ENCODE data around the gene EYA3.

The EYA3 gene

DNA sequence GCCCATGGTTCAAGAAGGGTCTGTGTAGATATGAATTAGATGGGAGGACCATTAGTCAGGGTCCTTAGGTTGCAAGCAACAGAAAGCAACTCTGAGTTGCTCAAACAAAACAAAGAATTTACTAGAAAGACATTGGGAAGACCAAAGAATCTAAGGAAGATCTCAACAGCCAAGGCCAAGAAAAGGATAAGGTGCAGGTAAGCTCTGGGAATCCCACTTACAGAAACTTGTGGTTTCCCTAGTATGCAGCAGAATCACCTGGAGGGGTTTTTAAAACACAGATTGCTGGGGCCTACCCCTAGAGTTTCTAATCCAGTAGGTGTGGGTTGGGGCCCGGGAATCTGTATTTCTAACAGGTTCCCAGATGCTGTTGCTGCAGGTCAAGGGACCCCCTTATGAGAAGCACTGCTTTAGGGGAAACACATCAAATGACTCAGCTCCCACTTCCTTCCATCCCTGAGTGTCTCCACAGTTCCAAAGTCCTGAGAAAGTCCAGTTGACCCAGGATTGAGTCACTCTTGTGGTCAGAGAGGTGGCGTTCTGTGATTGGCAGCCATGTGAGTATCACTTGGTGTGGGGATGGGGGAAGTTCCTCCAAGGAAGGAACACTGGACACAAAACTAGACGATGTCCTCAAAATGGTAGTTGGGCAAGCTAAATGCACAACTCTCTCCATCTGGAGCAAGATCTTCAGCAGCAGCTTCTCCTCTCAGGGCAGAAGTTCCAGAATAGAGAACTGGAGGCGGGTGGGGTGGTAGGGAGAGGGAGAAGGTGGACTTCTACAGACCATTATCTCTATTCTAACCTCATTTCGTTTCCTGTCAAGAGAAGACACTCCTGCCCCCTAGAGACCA lies 24.2 kb upstream of the EYA3 start:
- DNase-seq = peak; percentile 99

DNA sequence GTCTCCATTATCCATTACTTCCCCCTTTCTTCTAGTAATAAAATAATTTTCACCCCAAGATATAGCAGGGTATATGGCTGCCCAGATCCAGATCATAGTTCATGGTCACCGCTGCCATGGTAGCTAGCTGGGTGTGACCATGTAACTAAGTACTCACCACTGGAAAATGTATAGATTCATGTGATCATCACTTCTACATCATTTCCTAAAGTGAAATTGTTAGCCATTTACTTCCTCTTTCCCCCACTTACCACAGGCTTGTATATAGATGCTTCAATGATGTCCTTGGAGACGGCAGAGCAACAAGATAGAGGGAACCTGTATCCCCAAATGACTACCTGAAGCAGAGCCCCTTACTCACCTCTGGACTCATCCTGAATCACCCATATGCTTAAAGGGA lies 22.7 kb upstream of the EYA3 start:
- peak; percentile 98 for DNase-seq

DNA sequence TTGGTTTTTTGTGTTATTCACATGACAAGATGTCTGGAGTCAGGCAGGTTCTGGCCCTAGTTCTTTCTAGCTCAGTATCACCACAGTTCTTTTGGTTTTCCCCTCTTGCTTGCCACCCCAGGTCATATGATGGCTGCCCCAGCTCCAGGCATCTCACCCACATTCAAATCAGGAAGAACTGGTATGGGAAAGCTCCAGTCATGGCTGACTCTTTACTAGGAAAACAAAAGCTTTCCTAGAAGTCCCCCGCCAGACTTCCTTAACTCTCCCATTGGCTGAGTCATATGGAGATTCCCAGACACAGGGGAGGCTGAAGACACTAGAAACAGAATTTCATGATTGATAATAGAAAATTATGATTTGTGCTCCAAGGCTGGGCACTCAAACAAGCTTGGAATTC lies 22.1 kb upstream of the EYA3 start:
- DNase-seq = peak; percentile 89

DNA sequence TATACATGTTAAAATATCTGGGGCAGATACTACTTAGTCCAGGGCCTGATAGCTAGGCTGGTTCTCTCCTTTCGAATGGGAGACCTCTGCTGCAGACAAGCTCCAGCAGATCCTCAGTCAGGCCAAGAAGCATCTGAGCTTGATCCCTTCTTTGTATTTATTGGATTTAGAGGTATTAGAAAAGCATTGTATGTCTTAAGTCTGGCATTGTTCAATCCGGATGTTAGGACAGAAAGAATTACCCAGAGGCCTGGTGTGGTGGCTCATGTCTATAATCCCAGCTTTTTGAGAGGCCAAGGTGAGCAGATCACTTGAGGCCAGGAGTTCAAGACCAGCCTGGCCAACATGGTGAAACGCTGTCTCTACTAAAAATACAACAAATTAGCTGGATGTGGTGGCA lies 21.2 kb upstream of the EYA3 start:
- no peak for DNase-seq

DNA sequence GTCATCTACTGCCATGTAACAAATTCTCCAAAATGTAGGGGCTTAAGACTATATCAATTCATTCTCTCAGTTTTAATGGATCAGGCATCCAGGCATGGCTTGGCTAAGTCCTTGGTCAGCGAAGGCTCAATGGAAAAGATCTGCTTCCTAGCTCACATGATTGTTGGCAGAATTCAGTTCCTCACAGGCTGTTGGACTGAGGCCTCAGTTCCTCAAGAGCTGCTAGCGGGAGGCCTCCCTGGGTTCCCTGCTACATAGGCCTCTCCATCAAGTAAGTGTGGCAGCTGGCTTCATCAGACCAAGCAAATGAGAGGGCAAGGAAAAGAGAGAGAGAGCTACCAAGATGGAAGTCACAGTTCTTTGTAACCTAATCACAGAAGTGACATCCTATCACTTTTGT lies 19.6 kb upstream of the EYA3 start:
- peak; percentile 51 for DNase-seq

DNA sequence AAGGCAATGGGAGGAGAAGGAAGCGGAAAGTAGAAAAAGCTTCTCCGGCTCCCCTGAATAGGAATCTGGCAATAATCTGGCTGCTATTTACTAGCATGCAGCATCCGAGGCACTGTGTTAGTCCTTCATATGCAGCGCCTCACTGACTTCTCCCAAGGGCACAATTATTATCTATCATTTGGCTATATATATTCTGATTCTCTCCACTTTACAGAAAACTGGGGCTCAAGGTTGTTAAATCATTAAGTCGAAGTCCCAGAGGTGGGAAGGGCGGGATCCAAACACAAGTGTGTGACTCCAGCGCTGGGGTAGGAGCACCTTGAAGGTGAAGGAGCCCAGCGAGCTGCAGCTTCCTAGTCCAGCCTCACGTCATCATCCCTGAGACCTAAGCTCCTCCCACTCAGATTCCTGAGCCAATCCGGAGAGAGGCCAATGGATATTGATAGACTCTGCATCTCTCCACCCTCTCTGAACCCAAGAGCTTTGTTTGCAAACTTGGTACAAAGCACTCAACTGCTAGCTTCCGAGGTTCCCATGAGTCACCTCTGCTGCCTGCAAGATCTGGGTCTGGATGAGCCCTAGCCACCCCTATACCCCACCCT lies 16.6 kb upstream of the EYA3 start:
- DNase-seq = no peak

DNA sequence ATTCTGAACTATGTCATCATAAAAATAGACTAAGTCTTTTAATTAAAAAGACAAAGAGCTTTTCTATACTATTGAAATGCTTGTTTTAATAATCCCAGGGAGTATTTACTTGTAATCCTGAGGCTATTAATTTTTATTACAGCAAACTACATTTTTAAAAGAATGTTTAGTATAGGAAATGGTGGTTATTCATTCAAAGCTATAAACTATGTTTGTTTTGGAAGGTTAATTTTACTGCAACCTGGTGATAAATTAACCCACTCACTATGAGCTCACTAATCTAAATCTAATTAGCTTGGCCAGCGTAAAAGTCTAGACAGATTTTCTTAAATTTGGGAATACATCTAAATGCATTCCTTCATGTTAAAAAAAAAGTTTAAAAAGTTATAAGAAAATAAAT lies 13.8 kb upstream of the EYA3 start:
- DNase-seq = no peak

DNA sequence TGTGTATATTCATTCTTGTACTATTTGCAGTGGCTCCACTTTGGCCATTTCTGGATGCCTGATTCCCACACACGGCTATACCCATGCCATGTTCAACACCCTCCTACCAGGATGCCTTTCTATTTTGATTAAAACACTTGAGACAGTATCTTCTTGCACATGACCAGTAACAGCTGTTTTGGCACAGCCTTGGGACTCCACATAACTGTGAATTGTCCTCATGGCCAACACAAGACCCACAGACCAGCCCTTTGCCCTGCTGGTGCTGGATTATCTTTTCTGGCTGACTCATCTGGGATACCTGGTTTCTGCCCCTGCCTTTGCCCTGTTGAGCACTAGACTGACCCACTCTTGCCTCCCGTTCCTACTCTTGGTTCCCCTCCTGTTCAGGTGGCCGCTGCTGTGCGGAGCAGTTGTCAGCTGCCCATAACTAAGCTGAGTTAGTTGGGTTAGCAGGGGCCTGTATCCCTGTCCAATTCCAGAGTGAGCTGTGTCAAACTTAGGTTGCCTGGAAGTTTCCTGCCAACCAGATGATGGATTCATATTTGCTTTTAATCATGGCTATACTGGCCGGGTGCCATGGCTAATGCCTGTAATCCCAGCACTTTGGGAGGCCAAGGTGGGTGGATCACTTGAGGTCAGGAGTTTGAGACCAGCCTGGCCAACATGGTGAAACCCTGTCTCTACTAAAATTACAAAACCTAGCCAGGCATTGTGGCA lies 10.8 kb upstream of the EYA3 start:
- DNase-seq = no peak

DNA sequence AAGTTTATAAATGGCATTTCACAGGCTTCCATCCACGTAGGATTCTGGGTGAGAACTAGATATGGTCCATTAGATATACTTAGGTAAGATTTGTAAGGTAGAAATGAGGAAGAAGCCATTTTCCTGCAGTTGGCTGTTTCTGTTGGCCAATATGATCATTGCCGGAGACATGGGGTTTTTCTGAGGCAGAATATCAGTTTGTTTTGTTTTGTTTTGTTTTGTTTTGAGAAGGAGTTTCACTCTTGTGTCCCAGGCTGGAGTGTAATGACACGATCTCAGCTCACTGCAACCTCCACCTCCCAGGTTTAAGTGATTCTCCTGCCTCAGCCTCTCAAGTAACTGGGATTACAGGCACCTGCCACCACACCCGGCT lies 8.7 kb upstream of the EYA3 start:
- peak; percentile 27 for DNase-seq

DNA sequence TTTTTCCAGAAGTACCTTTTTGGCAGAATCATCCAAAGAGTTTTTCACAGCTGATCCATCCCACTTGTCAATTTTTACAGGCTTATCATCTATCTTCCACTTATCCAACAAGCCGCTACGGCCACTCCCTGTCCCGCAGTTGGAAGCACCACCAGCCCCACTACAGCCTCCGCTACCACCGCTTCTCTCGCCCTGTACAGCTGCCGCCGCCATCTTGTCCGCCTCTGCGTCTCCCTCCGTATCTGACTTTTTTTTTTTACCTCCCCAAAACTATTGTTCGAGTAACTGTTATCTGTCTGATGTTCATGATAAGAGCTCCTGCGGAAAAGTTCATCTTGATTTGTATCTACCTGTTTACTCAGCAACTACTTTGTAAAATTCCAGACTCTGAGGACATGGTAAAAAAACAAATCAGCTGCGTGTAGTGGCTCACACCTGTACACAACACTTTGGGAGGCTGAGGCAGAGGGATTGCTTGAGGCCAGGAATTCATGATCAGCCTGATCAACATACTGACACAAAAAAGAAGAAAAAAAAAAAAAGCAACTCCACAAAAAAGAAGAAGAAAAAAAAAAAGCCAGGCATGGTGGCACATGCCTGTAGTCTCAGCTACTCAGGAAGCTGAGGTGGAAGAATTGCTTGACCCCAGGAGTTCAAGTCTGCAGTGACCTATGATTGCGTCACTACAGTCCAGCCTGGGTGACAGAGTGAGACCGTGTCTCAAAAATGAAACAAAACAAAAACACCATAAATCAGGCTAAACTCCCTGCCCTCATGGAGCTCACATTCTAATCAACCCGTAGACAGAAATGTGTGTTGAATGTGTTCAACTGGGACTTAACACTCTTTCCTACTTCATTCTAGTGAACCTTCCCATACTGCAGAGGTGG lies 8.0 kb upstream of the EYA3 start:
- peak; percentile 23 for DNase-seq

DNA sequence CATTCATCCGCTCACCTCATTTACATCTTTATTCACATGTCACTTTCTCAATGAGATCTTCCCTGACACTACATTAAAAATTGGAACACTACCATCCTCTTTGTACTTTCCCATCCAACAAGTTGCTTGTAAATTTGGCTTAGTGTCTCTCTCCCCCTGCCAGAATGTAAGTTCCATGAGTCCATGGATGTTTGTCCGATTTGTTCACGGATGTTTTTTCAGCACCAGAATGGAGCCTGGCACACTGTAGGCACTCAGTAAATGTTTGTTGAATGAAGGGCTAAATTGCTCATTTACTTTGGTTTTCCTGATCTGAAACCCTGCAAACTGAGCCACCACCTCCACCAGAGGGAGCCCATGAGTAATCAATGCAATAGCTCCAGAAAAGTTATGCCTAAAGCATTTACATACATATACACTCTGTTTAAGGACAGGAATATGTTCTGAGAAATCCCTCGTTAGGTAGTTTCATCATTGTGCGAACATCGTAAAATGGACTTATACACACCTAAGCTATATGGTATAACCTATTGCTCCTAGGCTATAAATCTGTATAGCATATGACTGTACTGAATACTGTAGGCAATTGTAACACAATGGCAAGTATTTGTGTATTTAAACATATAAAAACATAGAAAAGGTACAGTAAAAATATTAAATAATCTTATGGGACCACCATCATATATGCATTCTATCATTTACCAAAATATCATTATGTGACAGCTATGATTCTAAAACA lies 2.8 kb upstream of the EYA3 start:
- DNase-seq = peak; percentile 83

DNA sequence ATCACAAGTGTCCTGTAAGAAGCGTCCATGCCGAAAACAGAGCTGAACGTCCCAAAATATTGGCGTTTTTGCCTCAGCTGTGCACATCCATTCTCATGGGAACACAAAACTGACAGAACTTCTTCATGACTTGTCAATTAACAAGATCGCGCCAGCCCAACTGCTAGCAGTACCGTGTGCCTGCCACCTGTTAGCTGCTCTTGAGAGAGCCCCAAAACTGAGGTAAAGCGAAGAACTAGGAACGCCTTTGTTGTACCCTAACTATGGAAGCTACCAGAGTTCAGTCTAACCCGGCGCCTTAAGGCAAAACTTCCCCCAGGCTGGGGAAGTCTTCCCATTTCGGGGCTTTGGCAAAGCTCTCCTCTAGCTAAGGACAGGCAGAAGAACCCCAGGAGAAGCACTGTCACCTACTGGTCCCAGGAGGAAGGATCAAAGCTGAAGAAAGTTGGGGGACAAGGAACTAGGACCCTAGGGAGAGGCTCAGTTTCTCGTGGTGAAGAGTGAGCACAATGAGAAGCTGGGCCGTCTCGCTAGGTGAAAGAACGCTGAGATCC lies 719 bp downstream of the EYA3 start:
- peak; percentile 36 for DNase-seq

DNA sequence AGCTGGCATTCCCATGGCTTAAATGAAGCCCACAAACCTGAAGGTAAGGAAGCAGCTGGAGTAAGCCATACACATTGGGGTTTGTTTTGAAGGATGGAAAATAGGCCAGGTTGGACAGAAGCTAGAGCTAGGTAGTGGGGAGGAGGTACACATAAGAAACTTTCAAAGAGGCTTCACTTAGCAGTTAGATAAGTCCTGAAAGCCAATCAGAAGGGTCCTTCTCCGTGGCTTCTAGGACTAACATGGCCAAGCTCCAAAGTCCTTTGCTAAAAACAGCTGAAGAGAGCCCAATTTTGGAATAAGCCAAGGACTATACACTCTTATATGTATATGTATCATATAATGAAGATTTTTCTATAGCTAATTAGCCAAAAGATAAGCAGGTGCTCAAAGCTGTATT lies 1.8 kb downstream of the EYA3 start:
- no peak for DNase-seq

DNA sequence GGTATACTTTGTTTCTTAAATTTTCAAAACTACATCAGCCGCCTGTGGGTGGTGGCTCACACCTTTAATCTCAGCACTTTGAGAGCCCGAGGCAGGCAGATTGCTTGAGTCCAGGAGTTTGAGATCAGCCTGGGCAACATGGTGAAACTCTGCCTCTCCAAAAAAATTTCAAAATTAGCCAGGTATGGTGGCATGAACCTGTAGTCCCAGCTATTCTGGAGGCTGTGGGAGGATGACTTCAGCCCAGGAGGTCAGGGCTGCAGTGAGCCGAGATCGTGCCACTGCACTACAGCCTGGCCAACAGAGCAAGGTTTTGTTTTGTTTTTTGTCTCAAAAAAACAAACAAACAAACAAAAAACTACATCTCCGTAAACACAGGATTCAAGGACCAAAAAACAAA lies 3.3 kb downstream of the EYA3 start:
- no peak for DNase-seq

DNA sequence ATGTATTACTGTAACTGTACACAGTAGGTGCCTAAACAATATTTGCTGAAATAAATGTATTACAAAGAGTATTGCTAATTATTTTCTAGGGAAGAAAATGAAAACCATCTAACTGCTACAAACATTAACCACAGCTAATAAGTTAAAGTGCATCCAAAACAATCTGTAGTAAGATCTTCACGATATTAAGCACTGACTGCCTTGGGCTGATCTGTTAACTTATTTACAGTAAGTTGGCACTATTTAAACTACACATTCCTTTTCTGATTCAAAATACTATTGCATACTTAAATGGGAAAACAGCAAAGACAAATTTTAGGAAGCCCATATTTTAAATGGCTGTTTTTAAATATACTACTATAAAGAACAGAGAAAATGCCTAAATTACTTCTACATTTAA lies 4.5 kb downstream of the EYA3 start:
- DNase-seq = no peak

DNA sequence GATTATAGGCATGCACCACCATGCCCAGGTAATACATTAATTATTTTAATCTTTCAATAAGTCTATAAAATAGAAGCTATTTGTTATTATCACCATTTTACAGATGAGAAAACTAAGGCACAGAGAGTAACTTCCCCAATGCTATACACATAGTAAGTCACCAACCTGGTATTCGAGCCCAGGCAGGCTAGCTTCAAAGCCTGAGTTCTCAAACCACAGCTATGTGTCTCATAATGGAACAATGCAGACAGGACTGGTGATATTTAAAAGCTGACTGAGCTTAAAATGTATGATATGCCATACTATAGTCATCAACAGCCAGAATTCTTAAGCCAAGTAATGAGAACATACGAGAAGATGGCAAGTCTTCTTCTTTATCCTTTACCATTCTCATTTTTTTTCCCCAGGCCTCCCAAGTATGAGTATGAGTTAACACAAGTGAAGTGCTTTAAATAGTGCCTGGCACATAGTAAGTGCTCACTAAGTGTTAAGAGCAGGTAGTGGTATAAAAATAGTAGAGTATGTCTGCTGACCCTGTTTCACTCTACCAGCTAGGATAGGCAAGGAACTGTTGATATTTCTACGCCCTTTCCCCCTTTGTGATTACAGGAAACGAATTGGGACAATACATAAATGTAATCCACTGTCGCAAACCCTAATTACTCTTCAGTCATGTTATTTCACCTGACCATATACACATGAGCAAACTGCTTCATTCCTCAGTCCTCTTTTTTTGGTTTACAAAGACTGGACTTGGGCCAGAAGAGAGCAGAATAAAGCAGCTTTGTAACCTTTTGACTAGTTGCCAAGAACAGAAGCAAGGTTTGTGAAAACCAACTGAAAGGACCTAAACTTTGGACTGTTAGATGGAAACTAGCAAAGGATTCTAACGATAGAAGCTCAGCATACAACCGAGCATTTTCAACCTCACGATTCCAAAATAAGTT lies 9.5 kb downstream of the EYA3 start:
- no peak for DNase-seq

DNA sequence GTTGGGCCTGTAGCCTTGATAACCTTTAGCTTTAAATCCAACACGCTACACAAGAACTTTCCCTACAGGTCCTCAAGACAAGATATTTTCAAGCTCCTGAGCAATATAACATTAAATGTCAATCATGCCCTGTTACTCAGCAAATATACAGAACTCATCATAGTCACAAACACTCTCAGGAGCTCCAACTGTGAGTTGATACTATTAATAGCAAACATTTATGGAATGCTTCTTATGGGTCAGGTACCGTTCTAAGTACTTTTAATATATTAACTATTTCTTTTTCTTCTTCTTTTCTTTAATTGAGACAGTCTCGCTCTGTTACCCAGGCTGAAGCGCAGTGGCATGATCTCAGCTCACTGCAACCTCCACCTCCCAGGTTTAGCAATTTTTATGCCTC lies 10.1 kb downstream of the EYA3 start:
- no peak for DNase-seq

DNA sequence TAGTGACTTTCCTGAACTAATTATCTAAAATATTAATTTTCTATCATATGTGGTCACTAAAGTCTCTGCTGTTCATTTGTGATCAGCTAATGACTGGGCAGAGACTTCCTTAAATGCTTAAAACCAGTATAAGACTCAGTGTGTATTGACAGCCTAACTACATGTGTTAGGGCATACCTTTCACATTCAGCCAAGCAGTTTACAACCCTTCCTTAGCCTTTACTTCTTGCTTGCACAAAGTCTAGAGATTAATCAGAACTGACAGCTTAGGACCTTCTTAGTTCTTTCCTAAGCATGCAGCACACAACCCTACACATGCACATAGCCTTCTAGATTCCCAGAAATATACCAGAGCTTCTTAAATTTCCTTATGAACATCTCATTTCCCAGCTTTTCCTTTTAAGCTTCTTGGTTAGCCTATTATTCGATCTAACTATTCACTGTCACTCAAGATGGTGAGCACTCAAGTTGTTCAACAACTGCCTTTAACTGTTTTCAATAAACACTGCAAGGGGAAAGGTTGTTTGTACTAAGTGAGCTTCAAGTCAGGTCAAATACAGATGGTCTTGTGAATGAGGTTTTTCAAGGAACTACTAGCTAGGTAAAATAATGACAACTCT lies 13.4 kb downstream of the EYA3 start:
- DNase-seq = no peak

DNA sequence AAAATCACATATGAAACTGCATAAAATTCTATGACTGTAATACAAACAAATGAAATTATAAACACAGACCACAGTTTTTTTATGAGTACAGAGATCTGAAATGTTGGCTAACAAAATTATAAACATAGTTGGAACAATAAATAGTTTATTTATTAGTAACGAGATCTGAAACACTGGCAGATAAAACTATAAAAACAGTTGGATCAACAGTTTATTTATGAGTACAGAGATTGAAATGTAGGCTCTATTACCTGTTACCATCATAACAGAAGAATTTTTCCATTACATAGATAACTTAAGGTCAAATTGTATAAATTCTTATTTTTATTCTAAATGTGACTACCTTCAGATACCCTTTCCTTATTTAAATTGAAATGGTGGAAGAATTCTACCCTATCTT lies 14.5 kb downstream of the EYA3 start:
- no peak for DNase-seq

DNA sequence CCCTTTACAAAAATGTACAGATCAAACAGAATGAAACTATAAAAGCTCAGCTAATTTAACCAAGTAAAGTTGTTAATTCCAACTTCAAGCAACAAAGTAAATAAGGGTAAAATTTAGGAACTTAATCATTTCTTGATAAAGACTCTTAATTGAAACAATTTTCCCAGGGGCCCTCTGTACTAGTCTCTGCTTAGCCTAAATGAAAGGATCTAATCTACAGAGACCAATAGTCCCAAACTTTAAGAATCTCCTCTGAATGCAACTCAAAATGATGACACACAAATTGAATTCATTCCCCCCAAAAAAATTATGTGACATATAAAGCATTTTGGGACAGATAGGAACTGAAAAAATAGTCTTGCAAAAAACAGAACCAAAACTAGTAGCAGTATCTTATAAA lies 16.6 kb downstream of the EYA3 start:
- no peak for DNase-seq
